ENCODE data around the gene NT5DC3. TPM values are rescaled to one million over a fixed set of nuclear protein-coding genes. Genes with fewer than 3 reads are reported as not detected.

Gene NT5DC3
- total RNA-seq, 1 donor from 2014 or later: 5.2 TPM

GRCh38 chr12:103830025-103830725, 10.9 kb downstream of the NT5DC3 start:
- no peak for DNase-seq (ENCODE audit: extremely low spot score in 2 of 2)
- H3K27ac ChIP-seq: no peak overlapping the region
- no peaks in the 10 kb centered on the region for H3K36me3 ChIP-seq
- H3K4me3 ChIP-seq: no peak overlapping the region
- intact Hi-C loops (cut with DNase I): no loop called here
- H3K4me1 ChIP-seq: peaks cover 64% of the 10 kb centered on the region
- TF ChIP-seq POLR2AphosphoS5 (IDR thresholded peaks at IDR 0.05; ENCODE audit: insufficient read depth in 1 of 2, low read depth in 1 of 2): no peak
- no peak for TF ChIP-seq POLR2A (IDR thresholded peaks at IDR 0.05)
- no peak for TF ChIP-seq CTCF (IDR thresholded peaks at IDR 0.05)
- no peaks in the 10 kb centered on the region for H3K9me3 ChIP-seq
- H3K27me3 ChIP-seq: no peaks in the 10 kb centered on the region

- H3K4me1 ChIP-seq: peaks cover 64% of the 10 kb centered on the region
- intact Hi-C loops (cut with DNase I): no loop called here
- H3K9me3 ChIP-seq: no peaks in the 10 kb centered on the region
- no peaks in the 10 kb centered on the region for H3K36me3 ChIP-seq
- TF ChIP-seq CTCF (IDR thresholded peaks at IDR 0.05) (no peak), POLR2AphosphoS5 (IDR thresholded peaks at IDR 0.05; ENCODE audit: insufficient read depth in 1 of 2, low read depth in 1 of 2) (no peak), POLR2A (IDR thresholded peaks at IDR 0.05) (no peak)
- no peak overlapping the region for H3K4me3 ChIP-seq
- no peak overlapping the region for H3K27ac ChIP-seq
- DNase-seq (ENCODE audit: extremely low spot score in 2 of 2): no peak
- H3K27me3 ChIP-seq: no peaks in the 10 kb centered on the region
Measured at GRCh38 chr12:103829092-103829491, 11.9 kb downstream of the NT5DC3 start.

DNA sequence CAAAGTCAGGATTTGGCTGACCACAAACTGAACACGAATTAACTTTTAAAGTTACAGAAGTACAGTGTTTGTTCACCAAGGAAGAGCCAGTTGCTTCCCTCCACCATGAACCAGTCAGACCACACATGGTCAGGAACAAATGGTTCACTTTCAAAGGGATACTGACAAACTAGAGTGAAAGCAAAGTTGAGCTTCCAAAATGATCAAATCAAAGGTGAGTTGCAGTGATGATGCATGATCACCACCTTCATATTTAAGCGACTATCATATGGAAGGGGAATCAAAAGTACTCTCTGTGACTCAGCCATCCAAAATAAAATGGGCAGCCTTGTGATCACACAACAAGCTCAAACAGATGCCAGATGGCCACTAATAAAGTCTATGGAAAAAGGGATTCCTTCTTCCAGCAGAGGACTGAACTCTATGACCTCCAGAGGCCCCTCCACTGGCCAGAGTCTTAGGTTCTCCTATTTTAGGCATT, 13.1 kb downstream of the NT5DC3 start:
- TF ChIP-seq POLR2AphosphoS5 (IDR thresholded peaks at IDR 0.05; ENCODE audit: insufficient read depth in 1 of 2, low read depth in 1 of 2): no peak
- TF ChIP-seq POLR2A (IDR thresholded peaks at IDR 0.05): no peak
- no peak for TF ChIP-seq CTCF (IDR thresholded peaks at IDR 0.05)
- peak overlapping the region; percentile 19 for H3K27ac ChIP-seq

GRCh38 chr12:103824845-103825244, 16.2 kb downstream of the NT5DC3 start:
- no peak for DNase-seq (ENCODE audit: extremely low spot score in 2 of 2)
- no peak overlapping the region for H3K27ac ChIP-seq
- intact Hi-C loops (cut with DNase I): no loop called here

More for the DNA sequence above, 13.1 kb downstream of the NT5DC3 start:
- Histone ChIP-seq H3K27me3 (no peaks in the 10 kb centered on the region), H3K9me3 (no peaks in the 10 kb centered on the region), H3K4me1 (peaks cover 53% of the 10 kb centered on the region), H3K4me3 (no peak overlapping the region), H3K36me3 (no peaks in the 10 kb centered on the region)
- intact Hi-C loops (cut with DNase I): no loop called here
- DNase-seq (ENCODE audit: extremely low spot score in 2 of 2): no peak

More at GRCh38 chr12:103824845-103825244, 16.2 kb downstream of the NT5DC3 start:
- no peak for TF ChIP-seq POLR2A (IDR thresholded peaks at IDR 0.05)
- TF ChIP-seq CTCF (IDR thresholded peaks at IDR 0.05): no peak
- no peak for TF ChIP-seq POLR2AphosphoS5 (IDR thresholded peaks at IDR 0.05; ENCODE audit: insufficient read depth in 1 of 2, low read depth in 1 of 2)
- Histone ChIP-seq H3K36me3 (no peaks in the 10 kb centered on the region), H3K27me3 (no peaks in the 10 kb centered on the region), H3K4me1 (peaks cover 41% of the 10 kb centered on the region), H3K9me3 (no peaks in the 10 kb centered on the region), H3K4me3 (no peak overlapping the region)
